Thyroid gland (tissue), 4 donors: ENCODE measurements around the gene RPN1. TPM values are rescaled to one million over a fixed set of nuclear protein-coding genes. Genes with fewer than 3 reads are reported as not detected.

ENCODE experiments used
- DNase-seq, 2 donors: peaks; one replicate each; pipeline ENCODE4 v3.0.0-alpha.2; 2019
- H3K27ac ChIP-seq, 3 donors: fragments of 200-600 bp; sonication (generic); 1 replicate in 2 of 3; 2 replicates in 1 of 3; pipeline ENCODE4 v1.5.1; 2016 to 2019; ENCODE audit warnings: mild to moderate bottlenecking in 1 of 3, moderate library complexity in 1 of 3
- H3K27me3 ChIP-seq: fragments of 200-600 bp; sonication (generic); one replicate; pipeline ENCODE4 v1.5.1; 2019
- H3K36me3 ChIP-seq, 2 donors: fragments of 200-600 bp; sonication (generic); one replicate each; pipeline ENCODE4 v1.5.1; 2016 to 2019
- H3K4me1 ChIP-seq, 2 donors: fragments of 200-600 bp; sonication (generic); one replicate each; pipeline ENCODE4 v1.5.1; 2017 to 2019
- H3K4me3 ChIP-seq, 3 donors: fragments of 200-600 bp; sonication (generic); replicated peaks in 1 of 3; 1 replicate in 2 of 3; 2 replicates in 1 of 3; pipeline ENCODE4 v1.5.1; 2016; ENCODE audit warnings: mild to moderate bottlenecking in 1 of 3
- H3K9me3 ChIP-seq: fragments of 200-600 bp; sonication (generic); one replicate; pipeline ENCODE4 v1.5.1; 2017
- POLR2A ChIP-seq, 2 donors: fragments of 450-650 bp; IDR thresholded peaks; one replicate each; pipeline ENCODE4 v1.6.1; 2017; ENCODE audit warnings: antibody characterized with exemption in 2 of 2, mild to moderate bottlenecking in 2 of 2, moderate library complexity in 1 of 2
- WGBS, 2 donors: methylation state at CpG; one replicate each; pipeline ENCODE4 v1.1.5; 2017; 5-methylcytosine and 5-hydroxymethylcytosine counted together
- intact Hi-C: fragments of 100-400 bp; cut with DNase I; formaldehyde crosslinking; loops from one replicate; pipeline ENCODE4 v1.15.1; 2023
- total RNA-seq, 4 donors: library from RNA; depleted of rRNA; stranded (reverse); fragments of >200 nt; gene quantifications; one replicate each; pipeline ENCODE4 v1.2.3, GENCODE V29; 2016
- TF ChIP-seq, protein P1 (sequence below), 6 experiments: fragments of 200-600 bp in 3 of 6; fragments of 450-650 bp in 3 of 6; sonication (generic) in 3 of 6; IDR thresholded peaks; one replicate each; pipeline ENCODE4 v1.5.1; 2016 to 2019; ENCODE audit warnings: antibody characterized with exemption in 6 of 6, mild to moderate bottlenecking in 2 of 6, inconsistent platforms in 1 of 6, moderate library complexity in 1 of 6

The RPN1 gene
- total RNA-seq, 4 donors from 2014 or later, result 368 to 750 (median 528) TPM

DNA sequence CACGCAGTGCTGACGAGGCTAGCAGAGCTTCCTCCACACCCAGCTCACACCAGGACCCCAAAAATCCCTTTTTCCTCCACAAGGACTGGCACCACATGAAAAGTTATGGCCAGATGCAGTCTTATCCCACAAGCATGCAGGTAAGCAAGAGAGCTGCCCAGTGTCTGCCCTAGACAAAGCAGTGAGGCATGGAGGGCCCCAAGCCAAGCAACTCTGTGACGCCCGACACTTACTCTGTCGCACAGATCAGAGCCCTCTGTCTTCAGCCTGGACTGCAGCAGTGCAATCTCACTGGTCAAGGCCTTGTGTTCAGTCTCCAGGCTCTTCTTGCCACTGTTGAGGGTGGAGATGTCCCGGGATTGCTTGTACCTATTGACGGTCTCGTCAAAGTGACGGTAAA lies 28.7 kb downstream of the RPN1 start:
- Histone ChIP-seq H3K27me3 (no peaks in the 10 kb centered on the region), H3K4me3 (no peak overlapping the region), H3K27ac (peak overlapping the region in 2 of 3 donors; percentile 51 to 73), H3K4me1 (peaks cover 10 to 59% of the 10 kb centered on the region in 2 donors), H3K36me3 (peaks cover 48 to 64% of the 10 kb centered on the region in 2 donors), H3K9me3 (no peaks in the 10 kb centered on the region)
- intact Hi-C loops, result no loop called here
- DNase-seq, result peak; percentile 61 to 78
- WGBS, 2 donors, result 81 to 88% methylated on average over 5 to 6 of the region's 9 CpGs
- TF ChIP-seq, protein P1, sequence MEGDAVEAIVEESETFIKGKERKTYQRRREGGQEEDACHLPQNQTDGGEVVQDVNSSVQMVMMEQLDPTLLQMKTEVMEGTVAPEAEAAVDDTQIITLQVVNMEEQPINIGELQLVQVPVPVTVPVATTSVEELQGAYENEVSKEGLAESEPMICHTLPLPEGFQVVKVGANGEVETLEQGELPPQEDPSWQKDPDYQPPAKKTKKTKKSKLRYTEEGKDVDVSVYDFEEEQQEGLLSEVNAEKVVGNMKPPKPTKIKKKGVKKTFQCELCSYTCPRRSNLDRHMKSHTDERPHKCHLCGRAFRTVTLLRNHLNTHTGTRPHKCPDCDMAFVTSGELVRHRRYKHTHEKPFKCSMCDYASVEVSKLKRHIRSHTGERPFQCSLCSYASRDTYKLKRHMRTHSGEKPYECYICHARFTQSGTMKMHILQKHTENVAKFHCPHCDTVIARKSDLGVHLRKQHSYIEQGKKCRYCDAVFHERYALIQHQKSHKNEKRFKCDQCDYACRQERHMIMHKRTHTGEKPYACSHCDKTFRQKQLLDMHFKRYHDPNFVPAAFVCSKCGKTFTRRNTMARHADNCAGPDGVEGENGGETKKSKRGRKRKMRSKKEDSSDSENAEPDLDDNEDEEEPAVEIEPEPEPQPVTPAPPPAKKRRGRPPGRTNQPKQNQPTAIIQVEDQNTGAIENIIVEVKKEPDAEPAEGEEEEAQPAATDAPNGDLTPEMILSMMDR (IDR thresholded peaks at IDR 0.05), result peak in 1 of 6 experiments; percentile 17
- no peak for TF ChIP-seq POLR2A (IDR thresholded peaks at IDR 0.05)

DNA sequence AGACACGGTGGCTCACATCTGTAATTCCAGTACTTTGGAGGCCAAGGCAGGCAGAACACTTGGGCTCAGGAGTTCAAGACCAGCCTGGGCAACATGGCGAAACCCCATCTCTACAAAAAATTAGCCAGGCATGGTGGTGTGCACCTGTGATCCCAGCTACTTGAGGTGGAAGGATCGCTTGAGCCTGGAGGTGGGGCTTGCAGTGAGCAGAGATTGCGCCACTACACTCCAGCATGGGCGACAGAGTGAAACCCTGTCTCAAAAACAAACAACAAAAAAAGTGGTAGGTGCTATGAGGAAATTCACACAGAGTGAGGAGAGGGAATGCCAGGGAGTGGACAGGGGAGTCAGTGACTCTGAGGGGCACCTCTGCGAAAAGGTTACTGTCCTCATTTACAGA lies 29.4 kb downstream of the RPN1 start:
- H3K4me1 ChIP-seq, result peaks cover 10 to 59% of the 10 kb centered on the region in 2 donors
- TF ChIP-seq POLR2A (IDR thresholded peaks at IDR 0.05), result no peak
- no peak for DNase-seq
- intact Hi-C loops, result no loop called here
- peaks cover 44 to 57% of the 10 kb centered on the region in 2 donors for H3K36me3 ChIP-seq
- WGBS, 2 donors, result 83 to 84% methylated on average over 6 of the region's 6 CpGs
- no peaks in the 10 kb centered on the region for H3K9me3 ChIP-seq
- peak overlapping the region in 2 of 3 donors; percentile 51 to 73 for H3K27ac ChIP-seq
- H3K4me3 ChIP-seq, result no peak overlapping the region
- no peaks in the 10 kb centered on the region for H3K27me3 ChIP-seq

DNA sequence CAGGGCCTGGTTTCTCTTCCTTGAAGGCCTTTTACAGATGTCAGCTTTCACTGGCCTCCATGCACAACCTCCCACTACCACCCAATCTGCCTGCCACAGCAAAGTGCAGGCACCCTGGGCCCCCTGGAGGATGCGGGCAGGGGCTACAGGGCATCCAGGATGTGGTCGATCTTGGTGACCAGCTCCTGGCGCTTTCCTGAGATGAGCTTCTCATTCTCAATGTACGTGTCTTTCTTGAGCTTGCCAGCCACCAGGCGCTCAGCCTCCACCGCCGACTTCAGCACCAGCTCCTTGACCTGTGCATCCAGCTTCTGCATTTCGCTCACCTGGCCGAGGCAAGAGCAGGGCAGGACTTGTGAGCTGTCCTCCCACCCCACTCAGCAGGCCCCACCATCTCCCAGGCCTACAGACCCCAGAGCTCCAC lies 30.3 kb downstream of the RPN1 start:
- H3K4me3 ChIP-seq, result no peak overlapping the region
- DNase-seq, result no peak
- WGBS, 2 donors, result 87 to 92% methylated on average over 9 of the region's 9 CpGs
- intact Hi-C loops, result no loop called here
- TF ChIP-seq, protein P1 (IDR thresholded peaks at IDR 0.05), result no peak
- no peak for TF ChIP-seq POLR2A (IDR thresholded peaks at IDR 0.05)
- no peaks in the 10 kb centered on the region for H3K9me3 ChIP-seq
- no peaks in the 10 kb centered on the region for H3K27me3 ChIP-seq
- peak overlapping the region in 1 of 3 donors; percentile 3 for H3K27ac ChIP-seq
- H3K4me1 ChIP-seq, result peaks cover 10 to 58% of the 10 kb centered on the region in 2 donors
- H3K36me3 ChIP-seq, result peaks cover 34 to 48% of the 10 kb centered on the region in 2 donors

DNA sequence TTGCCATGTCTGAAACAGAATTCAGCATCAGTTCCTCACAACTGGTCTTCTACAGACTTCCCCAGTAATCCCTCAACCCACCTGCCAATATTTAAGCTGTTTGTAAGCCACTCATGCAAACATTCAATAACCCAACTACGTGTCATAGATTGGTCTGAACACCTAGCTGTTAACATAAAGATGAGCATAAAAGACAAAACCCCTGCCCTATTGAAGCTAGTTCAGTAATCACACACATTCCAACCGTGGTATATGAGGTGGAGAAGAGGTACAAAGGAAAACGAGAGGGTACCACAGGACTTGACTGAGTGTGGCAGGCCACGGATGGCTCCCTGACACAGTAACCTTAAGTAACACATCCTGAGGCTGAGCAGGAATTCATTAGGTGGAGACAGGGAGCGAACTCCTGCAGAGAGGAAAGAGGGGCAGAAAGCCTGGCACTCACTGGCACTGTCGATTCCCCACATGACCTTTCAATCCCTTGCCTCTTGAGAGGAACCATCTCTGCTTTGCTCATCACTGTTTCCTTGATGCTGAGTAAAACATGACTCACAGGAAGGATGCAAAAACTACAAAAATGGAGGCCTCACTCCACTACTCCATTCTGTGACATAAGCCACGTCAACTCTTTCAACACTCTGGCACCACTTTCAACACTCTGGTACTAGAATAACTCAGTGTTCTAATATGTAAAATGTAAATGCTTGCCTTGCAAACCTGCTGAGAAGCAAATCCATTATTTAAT lies 31.3 kb downstream of the RPN1 start:
- DNase-seq, result no peak
- Histone ChIP-seq H3K27ac (no peak overlapping the region), H3K36me3 (peaks cover 24 to 39% of the 10 kb centered on the region in 2 donors), H3K4me3 (no peak overlapping the region), H3K4me1 (peaks cover 10 to 48% of the 10 kb centered on the region in 2 donors), H3K9me3 (no peaks in the 10 kb centered on the region), H3K27me3 (no peaks in the 10 kb centered on the region)
- intact Hi-C loops, result loop anchor here (5.0 to 10.0 kb wide), 2 partner anchors 55 to 178 kb away; no protein-coding TSS in a partner anchor
- 78 to 83% methylated on average over 7 of the region's 7 CpGs for WGBS, 2 donors
- TF ChIP-seq, protein P1 (IDR thresholded peaks at IDR 0.05), result no peak
- no peak for TF ChIP-seq POLR2A (IDR thresholded peaks at IDR 0.05)

DNA sequence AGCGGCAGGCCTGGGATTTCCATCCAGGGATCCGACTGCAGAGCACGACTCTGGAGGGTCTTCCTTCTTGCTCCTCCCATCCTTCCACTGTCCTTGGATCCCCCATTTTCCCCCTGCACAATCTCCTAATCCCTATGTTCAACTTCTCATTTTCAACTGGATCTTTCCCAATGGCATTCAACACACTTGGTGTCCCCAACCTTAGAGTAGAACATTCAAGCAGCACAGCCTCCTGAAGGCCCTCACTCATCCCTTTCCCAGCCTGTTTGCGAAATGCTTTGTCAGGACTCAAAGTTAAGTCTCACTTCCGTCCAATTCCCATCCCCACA lies 32.3 kb downstream of the RPN1 start:
- no peak for TF ChIP-seq POLR2A (IDR thresholded peaks at IDR 0.05)
- TF ChIP-seq, protein P1 (IDR thresholded peaks at IDR 0.05), result no peak
- whole genome bisulfite sequencing, 2 donors, result 33 to 40% methylated on average over 5 of the region's 5 CpGs
- H3K4me3 ChIP-seq, result peak overlapping the region; percentile 12 to 61 (median 59)
- peaks cover 22 to 36% of the 10 kb centered on the region in 2 donors for H3K36me3 ChIP-seq
- H3K4me1 ChIP-seq, result peaks cover 10 to 39% of the 10 kb centered on the region in 2 donors
- intact Hi-C loops, result loop anchor here (5.0 to 10.0 kb wide), 2 partner anchors 56 to 179 kb away; no protein-coding TSS in a partner anchor
- H3K27ac ChIP-seq, result peak overlapping the region in 2 of 3 donors; percentile 79 to 87
- H3K27me3 ChIP-seq, result no peaks in the 10 kb centered on the region
- DNase-seq, result no peak
- H3K9me3 ChIP-seq, result no peaks in the 10 kb centered on the region
